Ureter (tissue), 1 donor: Measurements from ENCODE around the gene ARHGEF6. TPM values are rescaled to one million over a fixed set of nuclear protein-coding genes. Genes with fewer than 3 reads are reported as not detected.

Source experiments
- DNase-seq: peaks from one replicate; pipeline ENCODE4 v3.0.0-alpha.2; 2020; ENCODE audit warnings: low spot score
- total RNA-seq: library from RNA; stranded (reverse); gene quantifications from one replicate; pipeline ENCODE4 v1.2.4, GENCODE V29; 2023
- donor health status: DM: yes; HTN: yes; CAD: no.

ARHGEF6 gene
- total RNA-seq, 1 donor from 2014 or later = 13.3 TPM

DNA sequence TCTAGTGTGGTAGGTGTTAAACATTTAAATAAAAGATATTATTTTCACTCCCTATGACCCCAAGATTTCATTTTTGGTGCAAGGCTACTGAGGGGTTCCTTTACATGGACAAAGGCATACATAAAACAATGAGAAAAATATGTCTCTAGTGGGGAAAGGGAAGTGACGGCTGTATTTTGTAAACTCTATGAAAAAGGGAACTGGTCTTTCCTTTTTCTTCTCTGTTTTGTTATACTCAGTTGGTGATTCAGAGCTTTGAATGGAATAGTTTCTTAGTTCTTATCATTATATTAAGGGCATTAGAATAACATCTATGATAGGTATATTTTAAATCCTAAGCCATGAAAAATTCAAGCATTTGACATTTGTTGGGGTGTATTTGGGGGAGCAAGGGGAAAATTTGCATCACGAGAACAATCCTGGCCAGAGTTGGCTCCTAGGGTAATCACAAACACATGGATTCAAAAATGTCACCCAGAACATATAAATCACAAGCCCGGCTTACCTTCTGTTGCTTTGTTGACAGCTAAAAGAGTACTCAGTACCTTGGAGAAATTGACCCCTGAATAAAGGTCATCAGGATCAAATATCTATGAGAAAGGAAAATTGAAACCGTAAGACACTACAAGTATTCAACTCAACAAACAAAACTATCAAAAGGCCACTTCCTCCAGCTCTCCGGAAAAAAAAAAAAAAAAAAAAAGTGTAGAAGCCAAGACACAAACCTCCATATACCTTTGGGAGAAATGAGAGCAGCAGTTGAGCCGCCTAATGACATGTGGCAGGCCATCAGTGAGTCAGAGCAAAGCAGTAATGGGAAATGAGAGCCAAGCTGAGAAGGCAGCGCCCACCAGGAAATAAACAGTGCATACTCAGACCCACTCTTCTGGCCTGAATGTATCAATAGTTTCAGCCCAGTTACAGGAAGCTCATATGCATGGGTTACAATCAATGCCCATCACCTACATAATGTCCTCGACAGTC, 33.4 kb downstream of the ARHGEF6 start:
- DNase-seq = no peak

GRCh38 chrX:136745215-136746173, 35.2 kb downstream of the ARHGEF6 start:
- DNase-seq = no peak

- no peak for DNase-seq
These were observed 37.9 kb downstream of the ARHGEF6 start for GRCh38 chrX:136742721-136743379.

GRCh38 chrX:136738049-136738729, 42.5 kb downstream of the ARHGEF6 start:
- no peak for DNase-seq

DNA sequence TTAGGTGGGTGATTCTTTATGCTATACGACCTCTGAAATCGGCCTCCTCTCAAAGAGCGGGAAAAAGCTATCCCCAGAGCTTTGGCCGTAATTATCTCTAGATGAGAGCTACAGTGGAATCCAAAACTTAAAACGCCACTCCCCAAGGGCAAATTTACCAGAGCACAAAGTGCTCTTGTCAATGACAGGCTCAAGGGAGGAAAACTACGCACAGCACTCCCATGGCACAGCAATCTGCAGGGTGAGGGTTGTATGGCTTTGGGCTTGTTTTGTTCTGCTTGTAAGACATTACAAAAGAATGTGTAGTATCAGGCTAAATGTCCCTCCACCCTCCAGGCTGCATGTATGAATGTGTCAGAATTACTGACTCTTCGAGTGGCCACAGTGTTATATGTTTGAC, 44.0 kb downstream of the ARHGEF6 start:
- no peak for DNase-seq

DNA sequence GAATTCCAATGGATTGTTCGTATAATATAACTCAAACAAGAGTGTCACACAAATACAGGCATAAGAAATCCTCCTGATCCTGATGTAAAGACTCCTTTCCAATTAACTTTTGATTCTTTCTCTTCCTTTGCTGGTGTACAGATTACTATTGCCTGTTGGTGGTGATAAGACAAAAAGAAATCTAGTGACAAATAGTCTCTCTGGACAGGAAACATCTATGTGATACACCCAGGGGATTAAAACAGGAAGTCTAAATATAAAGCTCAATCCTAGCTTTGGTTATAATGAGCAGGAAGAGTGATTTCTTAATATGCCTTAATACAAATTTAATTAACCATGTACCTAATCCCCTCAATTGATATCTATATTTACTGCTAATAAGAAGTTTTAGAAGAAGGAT, 45.1 kb downstream of the ARHGEF6 start:
- no peak for DNase-seq

DNA sequence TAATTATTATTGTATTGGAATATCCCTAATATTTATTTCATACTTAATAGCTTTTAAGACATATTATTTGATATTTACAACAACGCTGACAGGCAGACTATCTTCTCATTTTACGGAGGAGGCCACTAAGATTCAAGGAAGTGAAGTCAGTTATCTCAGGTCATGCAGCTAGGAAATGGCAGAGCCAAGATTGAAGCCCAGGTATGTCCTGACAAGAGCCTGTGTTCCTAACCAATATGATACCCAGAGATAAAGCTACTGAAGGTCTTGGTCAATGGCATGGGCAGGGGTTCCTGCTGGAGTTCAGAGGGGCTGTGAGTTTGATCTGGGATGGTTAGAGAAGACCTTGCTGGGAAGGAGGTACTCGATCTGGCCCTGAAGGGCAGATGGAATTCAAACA, 47.1 kb downstream of the ARHGEF6 start:
- DNase-seq = no peak

- no peak for DNase-seq
These were observed 48.9 kb downstream of the ARHGEF6 start for GRCh38 chrX:136731798-136732197.

DNA sequence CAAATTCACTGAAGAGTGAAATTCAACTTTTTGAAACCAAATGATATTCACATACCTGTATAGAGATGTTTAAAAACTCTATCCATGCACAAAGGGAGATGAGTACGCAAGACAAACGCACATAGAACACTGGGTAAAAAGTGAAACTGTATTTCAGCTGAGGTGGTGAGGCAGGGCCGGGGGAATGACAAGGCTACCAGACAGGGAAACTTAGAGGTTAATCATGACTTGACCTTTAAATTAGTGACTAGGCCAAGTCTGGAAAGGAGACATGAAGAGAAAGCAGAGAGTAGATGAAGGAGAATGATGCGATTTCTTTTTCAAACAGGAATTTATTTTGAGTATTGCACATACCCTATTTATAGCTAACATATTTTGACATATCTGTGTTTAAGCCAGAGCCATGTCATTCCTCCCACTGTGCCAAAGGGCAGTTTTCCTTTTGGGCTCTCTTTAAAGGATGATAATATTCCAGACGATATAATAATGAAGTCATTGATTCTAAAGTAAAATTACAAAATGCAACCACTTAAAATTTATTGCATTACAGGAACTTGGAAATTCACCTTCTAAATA, 49.4 kb downstream of the ARHGEF6 start:
- no peak for DNase-seq

- no peak for DNase-seq
These were observed 52.3 kb downstream of the ARHGEF6 start for GRCh38 chrX:136728393-136728792.

- no peak for DNase-seq
These were observed 55.2 kb downstream of the ARHGEF6 start for GRCh38 chrX:136725441-136726104.

GRCh38 chrX:136718091-136718490, 62.6 kb downstream of the ARHGEF6 start:
- DNase-seq = no peak

- DNase-seq = no peak
These were observed 65.8 kb downstream of the ARHGEF6 start for GRCh38 chrX:136714626-136715599.

DNA sequence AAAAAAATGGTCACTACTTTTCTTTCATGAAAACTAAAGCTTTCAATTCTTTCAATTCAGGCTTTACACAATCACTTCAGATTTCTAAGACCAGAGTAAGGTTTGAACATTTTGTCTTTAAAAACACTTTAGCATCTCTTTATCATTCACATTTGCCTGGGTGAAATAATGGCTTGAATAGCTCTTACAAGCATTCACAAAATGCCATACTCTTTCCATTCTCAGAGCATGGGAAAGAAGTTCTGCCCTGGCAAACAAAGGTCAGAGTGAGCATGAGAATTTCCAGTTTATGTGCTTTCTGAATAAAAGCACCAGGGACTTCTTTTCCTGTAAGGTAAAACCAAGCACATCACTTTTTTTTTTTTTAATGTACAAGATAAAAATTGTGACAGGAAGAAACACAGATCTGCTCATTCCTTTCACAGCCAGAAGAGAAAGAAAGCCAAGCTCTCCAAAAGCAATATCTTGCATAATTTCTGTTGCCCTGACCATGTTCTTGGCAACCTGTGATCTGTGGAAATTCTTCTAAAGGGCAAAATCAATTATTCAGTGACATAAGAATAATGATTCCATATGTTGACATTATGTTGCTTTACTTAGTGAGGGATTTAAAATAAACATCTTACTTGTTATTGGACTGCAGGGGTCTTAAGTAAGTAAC, 68.0 kb downstream of the ARHGEF6 start:
- DNase-seq = no peak

DNA sequence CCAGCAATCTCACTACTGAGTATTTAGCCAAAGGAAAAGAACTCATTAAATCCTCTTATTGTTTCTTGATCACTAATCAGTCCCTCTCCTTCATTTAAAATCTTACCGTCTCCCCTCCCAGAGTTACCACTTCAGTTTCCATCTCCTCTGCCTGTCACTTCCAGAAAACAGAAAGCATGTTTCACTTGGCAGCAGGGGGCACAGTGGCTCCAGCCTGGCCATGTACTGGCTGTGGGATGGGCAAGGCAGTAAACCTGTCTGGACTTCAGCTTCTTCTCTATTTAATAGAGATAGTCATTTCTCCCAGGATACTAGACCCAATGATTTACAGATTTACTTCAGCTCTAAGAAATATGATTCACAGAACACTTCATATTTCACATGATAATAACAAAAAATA, 69.6 kb downstream of the ARHGEF6 start:
- DNase-seq = peak; percentile 52

DNA sequence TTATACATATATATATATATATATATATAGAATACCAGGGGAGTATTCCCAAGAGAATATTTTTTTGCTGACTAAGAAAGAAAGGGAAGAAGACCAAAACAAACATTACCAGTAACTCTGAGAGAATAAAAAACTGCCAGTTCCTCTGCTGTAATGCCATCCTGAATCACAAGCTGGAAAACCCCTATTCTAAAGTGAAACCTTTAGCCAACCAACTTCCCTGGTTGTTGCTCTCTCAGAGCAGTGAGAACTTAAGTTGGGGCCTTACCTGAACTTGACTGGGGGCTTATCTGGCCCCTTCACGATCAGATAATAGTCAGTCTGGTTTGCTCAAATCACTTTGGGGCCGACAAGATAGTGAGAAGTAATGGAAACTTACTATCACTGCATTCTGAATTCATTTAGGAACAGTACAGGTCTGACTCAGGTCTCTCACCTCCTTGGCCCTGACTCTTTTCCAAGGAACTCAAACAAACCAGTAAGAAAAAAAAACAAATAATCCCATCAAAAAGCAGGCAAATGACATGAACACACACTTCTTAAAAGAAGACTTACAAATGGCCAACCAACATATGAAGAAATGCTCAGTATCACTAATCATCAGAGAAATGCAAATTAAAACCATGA, 70.3 kb downstream of the ARHGEF6 start:
- no peak for DNase-seq

DNA sequence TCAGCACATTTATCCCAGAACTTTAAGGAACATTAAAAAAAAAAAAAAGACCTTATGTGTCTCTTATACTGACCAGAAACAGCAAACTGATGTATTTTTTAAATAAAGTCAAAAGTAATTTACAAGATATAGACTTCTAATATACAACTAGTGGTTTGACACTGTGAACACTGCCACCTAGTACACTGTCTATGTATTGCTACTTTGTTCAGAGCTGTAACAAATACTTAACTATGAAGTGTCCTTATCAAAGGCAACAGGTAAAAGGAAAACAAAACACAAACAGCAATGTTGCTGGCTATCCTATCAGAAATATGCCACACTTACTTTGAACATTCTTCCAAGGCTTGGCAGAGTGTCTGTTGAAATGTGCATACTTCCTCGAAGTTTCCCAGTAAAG, 72.4 kb downstream of the ARHGEF6 start:
- no peak for DNase-seq

GRCh38 chrX:136697156-136697555, 83.6 kb downstream of the ARHGEF6 start:
- DNase-seq = no peak
